ENCODE data around the gene TOR2A. TPM values are rescaled to one million over a fixed set of nuclear protein-coding genes. Genes with fewer than 3 reads are reported as not detected.

Gene TOR2A
- total and polyA plus RNA-seq, 4 donors = 8.8 to 30.8 (median 16.9) TPM

GRCh38 chr9:127767909-127768331, 32.8 kb upstream of the TOR2A start:
- DNase-seq (peak; percentile 83 to 88 (median 85)), ATAC-seq (ENCODE audit: insufficient read depth, low FRiP score) (no peak)
- no peak for TF ChIP-seq CTCF (IDR thresholded peaks at IDR 0.05; ENCODE audit: control extremely low read depth, extremely low read depth)
- Histone ChIP-seq H3K9me3 (ENCODE audit: control insufficient read depth in 4 of 4, insufficient read depth in 3 of 4, low read length in 3 of 4) (no peaks in the 10 kb centered on the region), H3K36me3 (ENCODE audit: control insufficient read depth in 4 of 4, insufficient read depth in 4 of 4, low read length in 4 of 4) (peaks cover 0 to 9% (median 0%) of the 10 kb centered on the region in 4 donors), H3K27me3 (ENCODE audit: control insufficient read depth in 3 of 3, insufficient read depth in 3 of 3, low read length in 2 of 3) (no peaks in the 10 kb centered on the region), H3K9ac (ENCODE audit: insufficient read depth in 1 of 2, low read length in 2 of 2) (peak overlapping the region in 1 of 2 donors; percentile 34), H3K4me1 (ENCODE audit: control insufficient read depth in 5 of 5, insufficient read depth in 5 of 5, low read length in 5 of 5) (peaks cover 0 to 21% (median 4%) of the 10 kb centered on the region in 5 donors), H3K27ac (ENCODE audit: low read depth in 1 of 2, low read length in 1 of 2) (peak overlapping the region; percentile 78 to 86), H3K4me3 (no peak overlapping the region)
- 41 to 59% methylated on average over 13 of the region's 13 CpGs for WGBS, 2 donors

GRCh38 chr9:127767410-127767809, 32.3 kb upstream of the TOR2A start:
- ATAC-seq (ENCODE audit: insufficient read depth, low FRiP score) (no peak), DNase-seq (no peak)
- WGBS, 2 donors = 46 to 54% methylated on average over 3 of the region's 3 CpGs
- Histone ChIP-seq H3K27me3 (ENCODE audit: control insufficient read depth in 3 of 3, insufficient read depth in 3 of 3, low read length in 2 of 3) (no peaks in the 10 kb centered on the region), H3K27ac (ENCODE audit: low read depth in 1 of 2, low read length in 1 of 2) (peak overlapping the region; percentile 78 to 86), H3K4me3 (no peak overlapping the region), H3K9ac (ENCODE audit: insufficient read depth in 1 of 2, low read length in 2 of 2) (peak overlapping the region in 1 of 2 donors; percentile 34), H3K4me1 (ENCODE audit: control insufficient read depth in 5 of 5, insufficient read depth in 5 of 5, low read length in 5 of 5) (peaks cover 0 to 21% (median 6%) of the 10 kb centered on the region in 5 donors), H3K9me3 (ENCODE audit: control insufficient read depth in 4 of 4, insufficient read depth in 3 of 4, low read length in 3 of 4) (no peaks in the 10 kb centered on the region), H3K36me3 (ENCODE audit: control insufficient read depth in 4 of 4, insufficient read depth in 4 of 4, low read length in 4 of 4) (peaks cover 0 to 9% (median 0%) of the 10 kb centered on the region in 4 donors)
- TF ChIP-seq CTCF (IDR thresholded peaks at IDR 0.05; ENCODE audit: control extremely low read depth, extremely low read depth) = no peak

- ATAC-seq (ENCODE audit: insufficient read depth, low FRiP score) (no peak), DNase-seq (no peak)
- Histone ChIP-seq H3K4me3 (no peak overlapping the region), H3K4me1 (ENCODE audit: control insufficient read depth in 5 of 5, insufficient read depth in 5 of 5, low read length in 5 of 5) (peaks cover 0 to 17% (median 12%) of the 10 kb centered on the region in 5 donors), H3K9ac (ENCODE audit: insufficient read depth in 1 of 2, low read length in 2 of 2) (no peak overlapping the region), H3K9me3 (ENCODE audit: control insufficient read depth in 4 of 4, insufficient read depth in 3 of 4, low read length in 3 of 4) (no peaks in the 10 kb centered on the region), H3K27me3 (ENCODE audit: control insufficient read depth in 3 of 3, insufficient read depth in 3 of 3, low read length in 2 of 3) (no peaks in the 10 kb centered on the region), H3K36me3 (ENCODE audit: control insufficient read depth in 4 of 4, insufficient read depth in 4 of 4, low read length in 4 of 4) (peaks cover 0 to 9% (median 0%) of the 10 kb centered on the region in 4 donors), H3K27ac (ENCODE audit: low read depth in 1 of 2, low read length in 1 of 2) (peak overlapping the region; percentile 13 to 61)
- 64 to 67% methylated on average over 1 of the region's 1 CpG for WGBS, 2 donors
- TF ChIP-seq CTCF (IDR thresholded peaks at IDR 0.05; ENCODE audit: control extremely low read depth, extremely low read depth) = no peak
Observed at GRCh38 chr9:127765418-127765817, 30.3 kb upstream of the TOR2A start.

GRCh38 chr9:127763918-127764384, 28.9 kb upstream of the TOR2A start:
- Histone ChIP-seq H3K9ac (ENCODE audit: insufficient read depth in 1 of 2, low read length in 2 of 2) (no peak overlapping the region), H3K36me3 (ENCODE audit: control insufficient read depth in 4 of 4, insufficient read depth in 4 of 4, low read length in 4 of 4) (peaks cover 0 to 9% (median 0%) of the 10 kb centered on the region in 4 donors), H3K9me3 (ENCODE audit: control insufficient read depth in 4 of 4, insufficient read depth in 3 of 4, low read length in 3 of 4) (no peaks in the 10 kb centered on the region), H3K4me1 (ENCODE audit: control insufficient read depth in 5 of 5, insufficient read depth in 5 of 5, low read length in 5 of 5) (peaks cover 0 to 19% (median 8%) of the 10 kb centered on the region in 5 donors), H3K4me3 (no peak overlapping the region), H3K27ac (ENCODE audit: low read depth in 1 of 2, low read length in 1 of 2) (peak overlapping the region; percentile 72 to 89), H3K27me3 (ENCODE audit: control insufficient read depth in 3 of 3, insufficient read depth in 3 of 3, low read length in 2 of 3) (no peaks in the 10 kb centered on the region)
- DNase-seq = peak; percentile 26 to 56 (median 37)
- peak; percentile 76 for ATAC-seq (ENCODE audit: insufficient read depth, low FRiP score)
- TF ChIP-seq CTCF (IDR thresholded peaks at IDR 0.05; ENCODE audit: control extremely low read depth, extremely low read depth) = peak; percentile 13
- 46 to 70% methylated on average over 7 of the region's 7 CpGs for WGBS, 2 donors
